IgD-negative memory B cell (primary cell): ENCODE measurements around the gene PPP1R7. TPM values are rescaled to one million over a fixed set of nuclear protein-coding genes. Genes with fewer than 3 reads are reported as not detected.

Experiments used
- H3K27ac Mint-ChIP-seq, 3 donors: one replicate each; pipeline ENCODE4 v1.8.0; 2020 to 2022; ENCODE audit warnings: mild to moderate bottlenecking in 3 of 3, mixed read lengths in 3 of 3, moderate library complexity in 1 of 3
- H3K27me3 Mint-ChIP-seq: one replicate; pipeline ENCODE4 v1.8.0; 2021; ENCODE audit warnings: mixed read lengths
- H3K36me3 Mint-ChIP-seq: one replicate; pipeline ENCODE4 v1.8.0; 2020; ENCODE audit warnings: mild to moderate bottlenecking, mixed read lengths
- H3K4me1 Mint-ChIP-seq, 3 donors: one replicate each; pipeline ENCODE4 v1.8.0; 2020 to 2022; ENCODE audit warnings: mixed read lengths in 3 of 3, mild to moderate bottlenecking in 1 of 3
- H3K4me3 Mint-ChIP-seq, 4 donors: one replicate each; pipeline ENCODE4 v1.8.0; 2020 to 2022; ENCODE audit warnings: mild to moderate bottlenecking in 4 of 4, mixed read lengths in 4 of 4, moderate library complexity in 3 of 4
- H3K9me3 Mint-ChIP-seq, 3 donors: one replicate each; pipeline ENCODE4 v1.8.0; 2020 to 2021; ENCODE audit warnings: mixed read lengths in 3 of 3, mild to moderate bottlenecking in 1 of 3
- polyA plus RNA-seq: library from polyadenylated mRNA; unstranded; fragments of 300-500 nt; fragmentation: Illumina TruSeq; gene quantifications from one replicate; pipeline ENCODE4 v1.2.3, GENCODE V29; 2021

PPP1R7 gene
- polyA plus RNA-seq, 1 donor from 2014 or later: 94.7 TPM

DNA sequence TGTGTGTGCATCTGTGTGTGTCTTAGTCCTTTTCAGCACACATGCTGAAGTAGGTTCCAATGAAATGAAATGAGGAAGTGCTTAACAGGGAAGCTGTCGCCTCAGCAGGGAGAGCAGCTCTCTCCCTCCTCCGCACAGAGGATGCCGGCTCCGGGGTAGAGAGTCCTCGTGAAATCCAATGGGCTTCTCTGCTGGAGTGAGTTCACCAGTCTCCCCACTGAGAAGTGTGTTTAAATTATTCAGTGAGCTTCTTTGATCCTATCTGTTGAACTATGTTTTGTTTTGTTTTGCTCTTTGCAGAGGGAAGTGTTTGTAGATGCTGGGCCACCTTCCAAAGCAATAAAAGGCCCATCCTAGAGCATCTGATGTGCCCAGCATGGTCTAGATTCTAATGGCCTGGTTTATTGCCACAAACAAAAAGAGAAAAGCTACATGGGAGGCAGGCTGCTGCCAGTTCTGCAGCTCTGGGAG lies 6.7 kb downstream of the PPP1R7 start:
- H3K4me1 Mint-ChIP-seq: peaks cover 2 to 7% (median 3%) of the 10 kb centered on the region in 3 donors
- no peak overlapping the region for H3K4me3 Mint-ChIP-seq
- no peaks in the 10 kb centered on the region for H3K27me3 Mint-ChIP-seq
- H3K9me3 Mint-ChIP-seq: no peaks in the 10 kb centered on the region
- H3K36me3 Mint-ChIP-seq: peaks cover 8% of the 10 kb centered on the region
- H3K27ac Mint-ChIP-seq: no peak overlapping the region

DNA sequence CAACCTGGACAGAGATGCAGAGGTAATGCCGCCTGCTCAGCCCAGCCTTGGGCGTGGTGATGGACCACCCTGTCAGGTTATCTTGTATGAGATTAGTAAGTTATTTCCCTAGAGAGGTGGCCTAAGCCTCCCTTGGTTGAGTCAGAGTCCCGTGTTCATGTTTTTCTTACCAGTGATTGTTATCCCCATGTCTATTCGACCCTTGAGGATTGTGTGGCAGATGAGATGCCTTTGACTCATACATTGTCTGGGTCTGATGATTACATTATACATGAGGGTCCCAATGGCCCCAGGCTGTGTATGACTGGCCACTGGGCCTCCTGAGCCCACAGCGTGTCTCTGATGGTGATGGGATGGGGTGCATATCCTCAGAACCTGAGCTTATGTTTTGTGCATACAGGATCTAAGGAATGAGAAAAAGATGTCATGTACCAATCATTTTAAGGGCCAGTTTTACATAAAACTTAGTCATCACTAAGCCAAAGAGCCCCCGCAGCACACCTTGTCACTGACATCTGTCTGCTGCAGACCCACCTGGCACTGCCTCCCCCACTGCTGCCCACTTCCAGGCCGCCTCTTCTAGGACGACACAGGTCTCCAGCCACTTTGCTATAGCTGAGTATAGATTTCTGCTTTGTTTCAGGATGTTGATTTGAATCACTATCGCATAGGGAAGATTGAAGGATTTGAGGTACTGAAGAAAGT lies 7.7 kb downstream of the PPP1R7 start:
- H3K9me3 Mint-ChIP-seq: no peaks in the 10 kb centered on the region
- H3K4me3 Mint-ChIP-seq: no peak overlapping the region
- peaks cover 8% of the 10 kb centered on the region for H3K36me3 Mint-ChIP-seq
- H3K4me1 Mint-ChIP-seq: peaks cover 0 to 6% (median 0%) of the 10 kb centered on the region in 3 donors
- H3K27ac Mint-ChIP-seq: no peak overlapping the region
- no peaks in the 10 kb centered on the region for H3K27me3 Mint-ChIP-seq

DNA sequence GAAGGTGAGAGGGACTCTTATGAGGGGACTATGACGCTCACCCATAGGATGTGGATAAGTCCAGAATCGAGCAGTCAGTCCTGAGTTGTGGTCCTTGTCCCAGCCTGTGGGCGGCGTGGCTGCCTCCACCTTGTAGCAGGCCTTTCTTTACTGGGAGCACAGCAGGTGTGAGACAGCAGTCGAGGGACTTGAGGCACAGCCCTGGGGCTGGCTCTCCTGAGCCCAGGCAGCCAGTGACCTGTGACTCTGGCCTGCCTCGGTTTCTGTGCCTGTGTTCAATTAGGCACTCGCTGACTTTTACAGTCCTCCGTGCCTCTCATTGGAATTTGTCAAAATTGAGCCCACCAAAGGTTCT lies 8.3 kb downstream of the PPP1R7 start:
- no peaks in the 10 kb centered on the region for H3K27me3 Mint-ChIP-seq
- no peak overlapping the region for H3K4me3 Mint-ChIP-seq
- no peaks in the 10 kb centered on the region for H3K9me3 Mint-ChIP-seq
- peaks cover 0 to 6% (median 0%) of the 10 kb centered on the region in 3 donors for H3K4me1 Mint-ChIP-seq
- H3K36me3 Mint-ChIP-seq: peaks cover 11% of the 10 kb centered on the region
- no peak overlapping the region for H3K27ac Mint-ChIP-seq

DNA sequence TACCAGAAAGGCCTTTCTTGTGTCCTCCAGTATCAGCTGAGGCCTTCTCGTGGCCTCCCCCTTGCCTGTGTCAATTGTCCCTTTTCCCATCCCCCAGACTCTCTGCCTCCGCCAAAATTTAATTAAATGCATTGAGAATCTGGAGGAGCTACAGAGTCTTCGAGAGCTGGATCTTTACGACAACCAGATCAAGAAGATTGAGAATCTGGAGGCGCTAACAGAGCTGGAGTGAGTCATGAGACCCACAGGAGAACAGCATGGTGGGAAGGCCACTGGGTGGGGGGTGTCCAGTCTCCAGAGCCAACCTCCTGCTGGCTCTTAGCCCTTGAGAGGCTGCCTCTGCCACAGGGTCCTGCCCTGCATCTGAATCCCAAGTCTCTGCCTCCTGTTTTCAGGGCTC lies 8.8 kb downstream of the PPP1R7 start:
- Mint-ChIP-seq H3K4me3 (no peak overlapping the region), H3K27me3 (no peaks in the 10 kb centered on the region), H3K9me3 (no peaks in the 10 kb centered on the region), H3K4me1 (peaks cover 0 to 6% (median 0%) of the 10 kb centered on the region in 3 donors), H3K27ac (no peak overlapping the region), H3K36me3 (peaks cover 11% of the 10 kb centered on the region)

DNA sequence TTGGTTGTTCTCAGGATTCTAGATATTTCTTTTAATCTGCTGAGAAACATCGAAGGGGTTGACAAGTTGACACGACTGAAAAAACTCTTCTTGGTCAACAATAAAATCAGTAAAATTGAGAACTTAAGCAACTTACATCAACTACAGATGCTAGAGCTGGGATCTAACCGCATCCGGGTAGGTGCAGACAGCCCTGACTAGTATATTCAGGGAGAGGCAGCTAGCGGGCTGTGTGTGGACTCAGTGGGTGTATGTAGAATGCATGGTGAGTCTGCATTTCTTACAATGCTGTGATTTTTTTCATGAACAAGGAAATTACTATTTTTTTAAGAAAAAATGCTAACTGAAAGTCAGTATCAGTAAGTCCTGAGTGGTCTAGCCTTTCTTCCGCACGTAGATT lies 10.1 kb downstream of the PPP1R7 start:
- peaks cover 11% of the 10 kb centered on the region for H3K36me3 Mint-ChIP-seq
- no peaks in the 10 kb centered on the region for H3K27me3 Mint-ChIP-seq
- peaks cover 0 to 6% (median 0%) of the 10 kb centered on the region in 3 donors for H3K4me1 Mint-ChIP-seq
- no peaks in the 10 kb centered on the region for H3K9me3 Mint-ChIP-seq
- H3K4me3 Mint-ChIP-seq: no peak overlapping the region
- H3K27ac Mint-ChIP-seq: no peak overlapping the region

DNA sequence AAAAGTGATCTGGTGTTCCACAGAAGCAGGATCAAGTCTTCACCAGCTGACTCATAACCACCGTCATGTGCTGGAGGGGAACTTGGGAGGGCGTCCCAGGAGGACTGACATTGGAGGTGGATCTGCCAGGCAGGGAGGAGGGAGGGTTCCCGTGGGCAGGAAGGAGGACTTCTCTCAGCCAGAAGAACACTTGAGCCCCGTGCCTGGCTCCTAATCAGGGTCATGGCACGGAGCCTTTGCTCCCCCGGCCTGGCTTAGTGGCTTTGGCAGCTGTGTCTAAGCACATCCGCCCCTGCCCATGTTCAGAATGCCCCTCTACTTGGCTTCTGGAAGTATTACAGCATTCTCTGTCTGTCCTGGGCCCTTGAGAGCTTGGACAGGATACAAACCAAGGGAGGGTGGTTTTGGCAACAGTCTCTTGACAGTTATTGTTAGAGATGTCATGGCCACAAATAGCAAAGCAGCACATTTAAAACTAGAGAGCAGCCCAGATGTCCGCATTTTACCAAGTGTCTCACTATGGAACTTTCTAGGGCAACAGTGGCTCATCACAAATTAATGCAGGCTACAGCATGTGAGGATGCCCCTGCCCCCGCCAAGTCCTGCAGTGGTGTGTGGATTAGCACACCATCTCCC lies 11.5 kb downstream of the PPP1R7 start:
- H3K36me3 Mint-ChIP-seq: peaks cover 11% of the 10 kb centered on the region
- peak overlapping the region in 1 of 3 donors; percentile 35 for H3K27ac Mint-ChIP-seq
- H3K4me1 Mint-ChIP-seq: peaks cover 0 to 4% (median 0%) of the 10 kb centered on the region in 3 donors
- no peaks in the 10 kb centered on the region for H3K27me3 Mint-ChIP-seq
- no peak overlapping the region for H3K4me3 Mint-ChIP-seq
- H3K9me3 Mint-ChIP-seq: no peaks in the 10 kb centered on the region

DNA sequence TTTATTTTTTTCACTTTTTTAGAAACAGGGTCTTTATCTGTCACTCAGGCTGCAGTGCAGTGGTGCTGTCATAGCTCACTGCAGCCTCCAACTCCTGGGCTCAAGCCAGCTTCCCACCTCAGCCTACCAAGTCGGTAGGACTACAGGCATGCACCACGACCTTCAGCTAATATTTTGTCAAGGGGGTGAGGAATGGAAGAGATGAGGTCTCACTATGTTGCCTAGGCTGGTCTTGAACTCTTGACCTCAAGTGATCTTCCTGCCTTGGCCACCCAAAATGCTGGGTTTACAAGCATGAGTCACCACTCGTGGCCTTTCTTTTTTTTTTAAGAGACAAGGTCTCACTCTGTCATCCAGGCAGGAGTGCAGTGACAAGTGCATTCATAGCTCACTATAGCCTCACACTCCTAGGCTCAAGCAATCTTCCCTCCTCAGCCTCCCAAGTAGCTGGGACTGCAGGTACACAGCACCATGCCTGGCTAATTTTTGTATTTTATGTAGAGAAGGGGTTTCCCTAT lies 13.4 kb downstream of the PPP1R7 start:
- no peaks in the 10 kb centered on the region for H3K4me1 Mint-ChIP-seq
- H3K27ac Mint-ChIP-seq: no peak overlapping the region
- peaks cover 9% of the 10 kb centered on the region for H3K36me3 Mint-ChIP-seq
- H3K9me3 Mint-ChIP-seq: no peaks in the 10 kb centered on the region
- no peaks in the 10 kb centered on the region for H3K27me3 Mint-ChIP-seq
- H3K4me3 Mint-ChIP-seq: no peak overlapping the region

GRCh38 chr2:241168366-241168765 lies 18.1 kb downstream of the PPP1R7 start:
- H3K27me3 Mint-ChIP-seq: no peaks in the 10 kb centered on the region
- H3K4me3 Mint-ChIP-seq: no peak overlapping the region
- no peaks in the 10 kb centered on the region for H3K4me1 Mint-ChIP-seq
- no peak overlapping the region for H3K27ac Mint-ChIP-seq
- peaks cover 2 to 15% (median 7%) of the 10 kb centered on the region in 3 donors for H3K9me3 Mint-ChIP-seq
- H3K36me3 Mint-ChIP-seq: peaks cover 26% of the 10 kb centered on the region

- no peaks in the 10 kb centered on the region for H3K27me3 Mint-ChIP-seq
- H3K4me3 Mint-ChIP-seq: no peak overlapping the region
- H3K36me3 Mint-ChIP-seq: peaks cover 34% of the 10 kb centered on the region
- H3K27ac Mint-ChIP-seq: no peak overlapping the region
- H3K9me3 Mint-ChIP-seq: peaks cover 6 to 15% (median 7%) of the 10 kb centered on the region in 3 donors
- H3K4me1 Mint-ChIP-seq: no peaks in the 10 kb centered on the region
Observed at GRCh38 chr2:241173557-241173956, 23.3 kb downstream of the PPP1R7 start.

- Mint-ChIP-seq H3K4me3 (no peak overlapping the region), H3K27me3 (no peaks in the 10 kb centered on the region), H3K4me1 (no peaks in the 10 kb centered on the region), H3K9me3 (peaks cover 0 to 4% (median 0%) of the 10 kb centered on the region in 3 donors), H3K36me3 (peaks cover 17% of the 10 kb centered on the region), H3K27ac (no peak overlapping the region)
Observed at GRCh38 chr2:241177526-241178334, 27.5 kb downstream of the PPP1R7 start.

- no peaks in the 10 kb centered on the region for H3K9me3 Mint-ChIP-seq
- H3K4me1 Mint-ChIP-seq: no peaks in the 10 kb centered on the region
- H3K4me3 Mint-ChIP-seq: no peak overlapping the region
- no peak overlapping the region for H3K27ac Mint-ChIP-seq
- H3K36me3 Mint-ChIP-seq: peaks cover 15% of the 10 kb centered on the region
- no peaks in the 10 kb centered on the region for H3K27me3 Mint-ChIP-seq
Observed at GRCh38 chr2:241178961-241179360, 28.7 kb downstream of the PPP1R7 start.

DNA sequence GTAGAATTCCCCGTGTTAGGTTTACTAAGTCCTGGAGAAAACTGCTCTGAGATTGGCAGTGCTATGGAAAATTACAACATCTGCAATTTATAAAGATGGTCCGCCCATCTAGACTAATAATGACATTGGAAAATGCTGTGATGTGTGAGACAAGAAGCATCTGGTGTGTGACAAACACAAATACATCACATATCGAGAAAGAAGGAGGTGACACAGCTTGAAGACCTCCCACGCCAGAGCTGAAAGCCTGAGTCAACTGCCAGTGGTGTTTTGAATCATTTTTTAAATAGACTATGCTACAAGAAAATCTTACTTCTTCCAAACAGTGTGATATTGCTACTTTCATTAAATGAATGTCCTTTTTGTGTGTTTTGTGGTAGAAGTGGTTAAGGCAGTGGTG lies 29.6 kb downstream of the PPP1R7 start:
- no peak overlapping the region for H3K4me3 Mint-ChIP-seq
- H3K27ac Mint-ChIP-seq: no peak overlapping the region
- H3K4me1 Mint-ChIP-seq: no peaks in the 10 kb centered on the region
- H3K27me3 Mint-ChIP-seq: no peaks in the 10 kb centered on the region
- peaks cover 11% of the 10 kb centered on the region for H3K36me3 Mint-ChIP-seq
- no peaks in the 10 kb centered on the region for H3K9me3 Mint-ChIP-seq

DNA sequence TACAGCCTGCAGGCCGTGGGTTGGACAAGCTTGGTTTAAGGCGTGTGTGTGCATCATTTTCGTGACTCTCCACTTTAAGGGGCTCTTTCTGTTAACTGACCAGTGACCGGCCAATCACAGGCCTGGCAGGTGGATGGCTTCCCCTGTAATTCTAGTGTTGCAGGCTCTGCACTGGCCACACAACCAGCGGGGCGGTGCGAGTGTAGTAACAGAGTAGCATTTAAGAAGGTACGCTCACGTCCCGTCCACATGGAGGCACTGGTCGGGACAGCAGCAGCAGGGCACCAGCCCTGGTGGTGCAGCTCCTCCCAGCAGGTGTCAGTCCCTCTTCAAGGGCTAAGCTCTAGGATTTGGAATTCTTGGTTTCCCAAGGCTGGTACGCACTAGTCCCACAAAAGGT lies 30.2 kb downstream of the PPP1R7 start:
- Mint-ChIP-seq H3K36me3 (peaks cover 6% of the 10 kb centered on the region), H3K4me1 (no peaks in the 10 kb centered on the region), H3K27me3 (no peaks in the 10 kb centered on the region), H3K4me3 (no peak overlapping the region), H3K27ac (no peak overlapping the region), H3K9me3 (no peaks in the 10 kb centered on the region)

DNA sequence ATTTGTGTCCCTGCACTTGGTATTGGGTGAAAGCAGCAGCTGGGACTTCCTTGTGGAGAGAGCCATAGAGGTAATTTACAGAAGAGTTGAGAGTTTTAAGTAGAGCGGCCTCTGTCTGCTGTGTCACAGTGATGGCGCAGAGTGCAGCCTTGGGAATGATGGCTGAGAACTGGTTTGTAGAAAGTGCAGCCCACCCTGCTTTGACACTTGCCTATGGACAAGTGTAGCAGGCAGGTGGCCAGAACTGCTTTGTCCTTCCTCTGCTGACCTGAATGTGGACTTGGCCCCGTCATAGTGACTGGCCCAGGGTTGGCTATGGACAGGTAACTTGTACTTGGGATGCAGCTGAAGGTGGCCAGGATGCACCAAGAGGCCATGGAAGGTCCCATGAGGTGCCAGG lies 31.9 kb downstream of the PPP1R7 start:
- Mint-ChIP-seq H3K27me3 (no peaks in the 10 kb centered on the region), H3K9me3 (no peaks in the 10 kb centered on the region), H3K4me3 (no peak overlapping the region)

GRCh38 chr2:241182531-241183133 lies 32.4 kb downstream of the PPP1R7 start:
- H3K36me3 Mint-ChIP-seq: peaks cover 5% of the 10 kb centered on the region
- no peaks in the 10 kb centered on the region for H3K4me1 Mint-ChIP-seq
- H3K9me3 Mint-ChIP-seq: no peaks in the 10 kb centered on the region
- no peak overlapping the region for H3K4me3 Mint-ChIP-seq
- H3K27ac Mint-ChIP-seq: no peak overlapping the region
- no peaks in the 10 kb centered on the region for H3K27me3 Mint-ChIP-seq

More for the DNA sequence above, 31.9 kb downstream of the PPP1R7 start:
- no peaks in the 10 kb centered on the region for H3K4me1 Mint-ChIP-seq
- no peak overlapping the region for H3K27ac Mint-ChIP-seq
- peaks cover 5% of the 10 kb centered on the region for H3K36me3 Mint-ChIP-seq
